DMS114 treated with DMSO at 0.1 percent for 48 hours (cell line): ENCODE measurements around the gene PPP1R1C.
A peak's percentile ranks its signal among the peaks of the same experiment; 100 is the strongest.
"Not testable (repeated sequence)": the region's sequence is repeated elsewhere in the genome, so short reads cannot be mapped to it uniquely, and the experiment has no call there.

Experiments
- DNase-seq: peaks from one replicate; lab custom pipeline; 2025; ENCODE audit not compliant: unreplicated experiment; lab: John Stamatoyannopoulos, UW

PPP1R1C gene

GRCh38 chr2:181985632-181986205 lies at the start of gene PPP1R1C:
Gene PPP1R1C (plus strand): TSS chr2:181985853. CDS start chr2:181986111, 258 bp downstream.
- no peak for DNase-seq

- no peak for DNase-seq
Observed at GRCh38 chr2:181937473-181937872, 48.2 kb upstream of the PPP1R1C start.

GRCh38 chr2:181943411-181944124 lies 42.1 kb upstream of the PPP1R1C start:
- DNase-seq: no peak

GRCh38 chr2:181944164-181944913 lies 41.3 kb upstream of the PPP1R1C start:
- DNase-seq: no peak

GRCh38 chr2:181944914-181945291 lies 40.8 kb upstream of the PPP1R1C start:
- no peak for DNase-seq

- no peak for DNase-seq
Observed at GRCh38 chr2:181946444-181947127, 39.1 kb upstream of the PPP1R1C start.

- DNase-seq: no peak
Observed at GRCh38 chr2:181947273-181947672, 38.4 kb upstream of the PPP1R1C start.

- DNase-seq: no peak
Observed at GRCh38 chr2:181948227-181948626, 37.4 kb upstream of the PPP1R1C start.

GRCh38 chr2:181949047-181949446 lies 36.6 kb upstream of the PPP1R1C start:
- DNase-seq: no peak

GRCh38 chr2:181952404-181953226 lies 33.0 kb upstream of the PPP1R1C start:
- no peak for DNase-seq

GRCh38 chr2:181953881-181954537 lies 31.6 kb upstream of the PPP1R1C start:
- DNase-seq: peak; percentile 5

- DNase-seq: no peak
Observed at GRCh38 chr2:181954538-181954883, 31.1 kb upstream of the PPP1R1C start.

- DNase-seq: no peak
Observed at GRCh38 chr2:181955010-181955409, 30.6 kb upstream of the PPP1R1C start.

- DNase-seq: not testable (repeated sequence)
Observed at GRCh38 chr2:181955866-181956265, 29.8 kb upstream of the PPP1R1C start.

- DNase-seq: no peak
Observed at GRCh38 chr2:181957668-181958067, 28.0 kb upstream of the PPP1R1C start.

GRCh38 chr2:181958726-181959125 lies 26.9 kb upstream of the PPP1R1C start:
- DNase-seq: no peak

GRCh38 chr2:181959508-181959907 lies 26.1 kb upstream of the PPP1R1C start:
- no peak for DNase-seq

GRCh38 chr2:181961167-181961566 lies 24.5 kb upstream of the PPP1R1C start:
- not testable (repeated sequence) for DNase-seq

- DNase-seq: no peak
Observed at GRCh38 chr2:181962142-181962541, 23.5 kb upstream of the PPP1R1C start.

- DNase-seq: no peak
Observed at GRCh38 chr2:181970160-181970794, 15.4 kb upstream of the PPP1R1C start.
